Activated T-cell treated with anti-CD3 and anti-CD28 coated beads, Interleukin-2, amount 50 U/mL, for 4 hours (primary cell): ENCODE measurements around the gene ANKRD18A. TPM values are rescaled to one million over a fixed set of nuclear protein-coding genes. Genes with fewer than 3 reads are reported as not detected.
A peak's percentile ranks its signal among the peaks of the same experiment; 100 is the strongest.
"Not testable (repeated sequence)": the region's sequence is repeated elsewhere in the genome, so short reads cannot be mapped to it uniquely, and the experiment has no call there.

Source experiments
- ATAC-seq, 2 donors: fragments of 200-7000 bp; cut with Tn5 transposase; one replicate each; pipeline ENCODE4 v1.10.0; 2021
- DNase-seq: peaks from one replicate; pipeline ENCODE4 v3.0.0-alpha.2; 2020
- H3K27me3 Mint-ChIP-seq: one replicate; pipeline ENCODE4 v1.8.0; 2021; ENCODE audit warnings: low read depth, mixed read lengths
- H3K36me3 Mint-ChIP-seq: one replicate; pipeline ENCODE4 v1.8.0; 2022; ENCODE audit warnings: mixed read lengths; ENCODE audit not compliant: insufficient read depth
- H3K4me1 Mint-ChIP-seq: one replicate; pipeline ENCODE4 v1.8.0; 2021; ENCODE audit warnings: low read depth, mixed read lengths
- H3K4me3 Mint-ChIP-seq: one replicate; pipeline ENCODE4 v1.8.0; 2021; ENCODE audit warnings: mild to moderate bottlenecking, moderate library complexity, mixed read lengths
- H3K9me3 Mint-ChIP-seq: one replicate; pipeline ENCODE4 v1.8.0; 2021; ENCODE audit warnings: mixed read lengths
- total RNA-seq, 3 donors: library from RNA; stranded (reverse); gene quantifications; one replicate each; pipeline ENCODE4 v1.2.1, GENCODE V29; 2021

ANKRD18A gene
- total RNA-seq, 3 donors from 2014 or later = 2.1 to 5.4 (median 5.3) TPM

- no peak overlapping the region for H3K4me3 Mint-ChIP-seq
- no peaks in the 10 kb centered on the region for H3K9me3 Mint-ChIP-seq
- DNase-seq (no peak), ATAC-seq (no peak)
- no peaks in the 10 kb centered on the region for H3K4me1 Mint-ChIP-seq
- no peaks in the 10 kb centered on the region for H3K36me3 Mint-ChIP-seq
- H3K27me3 Mint-ChIP-seq = peaks cover 3% of the 10 kb centered on the region
Measured at GRCh38 chr9:38641985-38642864, 21.8 kb upstream of the ANKRD18A start.

DNA sequence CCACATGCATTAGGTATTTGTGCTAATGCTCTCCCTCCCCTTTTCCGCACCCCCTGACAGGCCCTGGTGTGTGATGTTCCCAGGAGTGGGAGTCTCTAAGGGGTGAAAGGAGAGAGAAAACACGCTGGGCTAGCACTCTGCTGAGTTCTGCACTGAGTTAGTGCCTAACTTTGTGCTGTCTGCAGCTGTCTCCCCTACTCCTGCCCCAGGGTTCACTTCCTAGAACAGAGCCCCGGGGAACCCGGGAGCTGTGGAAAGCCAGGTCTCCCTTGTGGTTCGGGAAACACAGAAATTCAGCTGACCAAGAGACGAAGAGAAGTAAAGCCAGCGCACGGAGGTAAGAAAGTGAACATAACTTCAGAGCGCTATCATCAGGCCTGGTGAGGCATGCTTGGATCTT is 20.7 kb upstream of the ANKRD18A start:
- Mint-ChIP-seq H3K36me3 (no peaks in the 10 kb centered on the region), H3K4me1 (no peaks in the 10 kb centered on the region), H3K4me3 (no peak overlapping the region), H3K27me3 (peaks cover 6% of the 10 kb centered on the region), H3K9me3 (no peaks in the 10 kb centered on the region)
- DNase-seq = no peak
- ATAC-seq = no peak

DNA sequence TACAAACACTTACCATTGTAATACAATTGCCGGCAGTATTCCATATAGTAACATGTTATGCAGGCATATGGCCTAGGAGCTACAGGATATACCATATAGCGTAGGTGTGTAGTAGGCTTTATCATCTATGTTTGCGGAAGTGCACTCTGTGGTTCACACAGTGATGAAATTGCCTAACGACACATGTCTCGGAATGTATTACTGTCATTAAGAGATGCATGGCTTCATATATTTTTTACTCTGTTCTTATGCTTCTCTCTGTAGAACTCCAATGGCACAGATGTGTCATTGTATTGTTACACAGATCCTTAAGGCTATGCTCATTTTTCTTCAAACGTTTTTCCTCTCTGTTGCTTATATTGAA is 19.2 kb upstream of the ANKRD18A start:
- H3K4me3 Mint-ChIP-seq = no peak overlapping the region
- no peak for ATAC-seq
- H3K27me3 Mint-ChIP-seq = peaks cover 7% of the 10 kb centered on the region
- no peak for DNase-seq
- no peaks in the 10 kb centered on the region for H3K36me3 Mint-ChIP-seq
- H3K9me3 Mint-ChIP-seq = no peaks in the 10 kb centered on the region
- no peaks in the 10 kb centered on the region for H3K4me1 Mint-ChIP-seq

- no peak overlapping the region for H3K4me3 Mint-ChIP-seq
- H3K27me3 Mint-ChIP-seq = peaks cover 7% of the 10 kb centered on the region
- no peak for DNase-seq
- no peaks in the 10 kb centered on the region for H3K4me1 Mint-ChIP-seq
- H3K36me3 Mint-ChIP-seq = no peaks in the 10 kb centered on the region
- no peak for ATAC-seq
- no peaks in the 10 kb centered on the region for H3K9me3 Mint-ChIP-seq
Measured at GRCh38 chr9:38638881-38639576, 18.6 kb upstream of the ANKRD18A start.

- peaks cover 3% of the 10 kb centered on the region for H3K27me3 Mint-ChIP-seq
- DNase-seq (no peak), ATAC-seq (no peak)
- no peaks in the 10 kb centered on the region for H3K4me1 Mint-ChIP-seq
- no peaks in the 10 kb centered on the region for H3K9me3 Mint-ChIP-seq
- no peaks in the 10 kb centered on the region for H3K36me3 Mint-ChIP-seq
- H3K4me3 Mint-ChIP-seq = no peak overlapping the region
Measured at GRCh38 chr9:38634315-38634714, 13.9 kb upstream of the ANKRD18A start.

DNA sequence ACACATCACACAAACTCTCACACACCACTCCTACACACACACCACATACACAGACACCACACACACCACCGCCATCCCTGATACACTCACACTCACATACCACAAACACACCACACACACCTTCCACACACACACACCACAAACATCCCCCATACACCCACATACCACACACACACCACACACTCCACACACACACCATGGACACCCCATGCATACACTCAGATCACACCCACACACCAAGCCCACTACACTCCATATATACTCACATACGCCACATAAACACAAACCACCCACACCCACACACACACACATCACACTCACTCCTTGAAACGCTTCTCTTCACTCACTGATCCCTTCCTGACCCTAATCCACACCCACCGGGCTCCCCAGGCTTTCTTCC is 9.1 kb upstream of the ANKRD18A start:
- Mint-ChIP-seq H3K9me3 (no peaks in the 10 kb centered on the region), H3K27me3 (peaks cover 4% of the 10 kb centered on the region), H3K36me3 (peaks cover 2% of the 10 kb centered on the region), H3K4me3 (no peak overlapping the region), H3K4me1 (peaks cover 9% of the 10 kb centered on the region)
- DNase-seq (no peak), ATAC-seq (no peak)

GRCh38 chr9:38626006-38626405 is 5.6 kb upstream of the ANKRD18A start:
- peaks cover 20% of the 10 kb centered on the region for H3K4me1 Mint-ChIP-seq
- no peak overlapping the region for H3K4me3 Mint-ChIP-seq
- ATAC-seq (no peak), DNase-seq (no peak)
- H3K27me3 Mint-ChIP-seq = peaks cover 17% of the 10 kb centered on the region
- H3K9me3 Mint-ChIP-seq = no peaks in the 10 kb centered on the region
- peaks cover 3% of the 10 kb centered on the region for H3K36me3 Mint-ChIP-seq

- peaks cover 26% of the 10 kb centered on the region for H3K4me1 Mint-ChIP-seq
- peaks cover 24% of the 10 kb centered on the region for H3K27me3 Mint-ChIP-seq
- ATAC-seq (no peak), DNase-seq (no peak)
- H3K4me3 Mint-ChIP-seq = peak overlapping the region; percentile 79
- peaks cover 3% of the 10 kb centered on the region for H3K36me3 Mint-ChIP-seq
- no peaks in the 10 kb centered on the region for H3K9me3 Mint-ChIP-seq
Measured at GRCh38 chr9:38622951-38623350, 2.6 kb upstream of the ANKRD18A start.

DNA sequence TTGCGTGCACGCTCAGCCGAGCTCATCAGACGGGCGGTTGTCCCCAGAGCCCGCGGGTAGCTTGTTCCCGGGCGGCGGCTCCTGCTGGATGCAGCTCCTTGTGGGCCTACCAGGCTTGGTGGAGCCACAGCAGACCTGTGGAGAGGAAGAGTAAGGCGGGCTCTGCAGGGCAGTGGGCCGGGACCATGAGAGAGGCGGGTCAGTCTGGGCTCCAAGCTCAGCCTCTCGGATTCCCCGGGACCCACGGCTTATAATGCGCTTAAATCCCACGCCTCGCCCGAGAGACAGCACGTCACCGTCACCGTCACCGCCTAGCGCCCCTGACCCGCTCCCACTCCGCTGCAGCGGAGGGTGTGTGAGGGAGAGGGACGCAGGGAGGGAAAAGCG is 1.9 kb upstream of the ANKRD18A start:
- H3K4me3 Mint-ChIP-seq = peak overlapping the region; percentile 79
- peaks cover 24% of the 10 kb centered on the region for H3K27me3 Mint-ChIP-seq
- H3K36me3 Mint-ChIP-seq = peaks cover 3% of the 10 kb centered on the region
- no peak for ATAC-seq
- no peaks in the 10 kb centered on the region for H3K9me3 Mint-ChIP-seq
- peaks cover 23% of the 10 kb centered on the region for H3K4me1 Mint-ChIP-seq
- no peak for DNase-seq

DNA sequence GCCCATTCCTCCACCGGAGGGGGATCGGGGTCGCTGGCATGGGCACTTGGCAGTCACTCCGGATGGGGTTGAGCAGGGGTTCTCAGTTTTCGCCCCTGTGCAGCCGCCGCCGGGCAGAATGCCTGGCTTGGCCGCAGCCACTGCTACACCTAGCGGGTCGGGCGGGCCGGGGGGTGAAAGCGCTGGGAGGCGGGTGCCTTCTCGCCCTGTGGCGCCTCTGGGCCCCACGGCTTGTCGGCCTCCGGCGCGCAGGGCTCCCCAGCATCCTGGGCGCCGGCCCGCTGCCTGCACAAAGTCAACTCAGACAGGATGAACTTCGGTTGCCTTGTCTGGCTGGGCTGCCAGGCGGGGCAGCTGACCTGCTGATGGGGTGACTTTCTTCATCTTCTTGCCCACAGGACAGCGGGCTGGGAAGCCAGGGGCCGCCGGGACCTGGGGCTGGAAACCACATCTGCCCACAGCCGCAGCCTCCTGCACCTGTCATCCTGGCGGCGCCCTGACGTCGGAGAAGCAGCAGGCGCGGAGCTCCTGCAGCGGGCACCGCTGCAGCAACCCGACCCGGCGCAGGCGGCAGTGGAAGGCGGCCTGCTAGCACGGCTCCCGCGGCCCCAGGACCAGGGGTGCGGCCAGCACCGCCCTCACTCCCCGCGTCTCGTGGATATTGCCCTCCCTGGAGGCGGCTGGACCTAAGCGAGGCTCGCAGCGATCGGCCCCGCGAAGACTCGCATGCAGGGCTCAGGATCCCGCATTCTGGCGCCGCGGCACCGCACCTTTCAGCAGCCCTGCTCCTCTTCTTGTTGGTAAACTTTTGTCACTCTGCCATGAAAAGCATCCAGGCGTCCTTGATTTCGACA is 1.3 kb upstream of the ANKRD18A start:
- Mint-ChIP-seq H3K27me3 (peaks cover 22% of the 10 kb centered on the region), H3K9me3 (no peaks in the 10 kb centered on the region), H3K4me1 (peaks cover 19% of the 10 kb centered on the region), H3K36me3 (peaks cover 3% of the 10 kb centered on the region), H3K4me3 (peak overlapping the region; percentile 87)
- DNase-seq = peak; percentile 30
- peak; percentile 42 to 43 for ATAC-seq

GRCh38 chr9:38619556-38620447 is 594 bp downstream of the ANKRD18A start:
- peak in 1 of 2 donors; percentile 11 for ATAC-seq

DNA sequence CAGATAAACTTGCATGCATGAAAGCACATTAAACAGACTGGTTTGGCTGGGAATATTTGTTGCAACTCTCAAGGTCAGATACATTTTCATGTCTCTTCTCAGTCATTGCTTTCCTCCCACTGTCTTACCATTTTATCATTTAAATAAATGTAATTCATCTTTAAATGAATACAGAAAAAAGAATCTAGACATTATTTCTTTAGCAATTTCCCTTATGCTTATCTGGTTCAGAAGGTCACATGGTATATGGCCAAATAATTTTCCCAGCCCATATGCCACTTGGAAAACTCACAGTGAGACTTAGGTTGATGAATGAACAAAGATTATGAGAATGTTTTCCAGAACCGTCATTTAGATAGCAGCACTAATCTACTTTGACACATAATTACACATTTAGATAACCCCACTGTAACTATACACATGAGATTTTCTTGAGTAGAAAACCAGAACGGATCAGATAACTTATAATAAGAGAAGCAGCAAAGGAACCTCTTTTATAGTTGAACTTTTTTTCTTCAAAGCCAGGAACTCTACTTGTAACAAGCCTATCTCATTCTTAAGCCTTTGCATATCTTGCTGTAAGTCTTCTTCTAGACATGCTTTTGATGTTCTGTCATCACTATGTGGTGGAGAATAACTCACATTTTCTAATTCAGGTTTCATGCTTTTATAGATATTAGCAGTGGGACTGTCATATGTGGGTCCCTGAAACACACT is 22.2 kb downstream of the ANKRD18A start:
- not testable (repeated sequence) for H3K4me3 Mint-ChIP-seq

More at GRCh38 chr9:38619556-38620447, 594 bp downstream of the ANKRD18A start:
- Mint-ChIP-seq H3K4me1 (peaks cover 16% of the 10 kb centered on the region), H3K27me3 (peaks cover 22% of the 10 kb centered on the region), H3K9me3 (no peaks in the 10 kb centered on the region), H3K4me3 (peak overlapping the region; percentile 87), H3K36me3 (peaks cover 3% of the 10 kb centered on the region)
- peak; percentile 12 for DNase-seq

DNA sequence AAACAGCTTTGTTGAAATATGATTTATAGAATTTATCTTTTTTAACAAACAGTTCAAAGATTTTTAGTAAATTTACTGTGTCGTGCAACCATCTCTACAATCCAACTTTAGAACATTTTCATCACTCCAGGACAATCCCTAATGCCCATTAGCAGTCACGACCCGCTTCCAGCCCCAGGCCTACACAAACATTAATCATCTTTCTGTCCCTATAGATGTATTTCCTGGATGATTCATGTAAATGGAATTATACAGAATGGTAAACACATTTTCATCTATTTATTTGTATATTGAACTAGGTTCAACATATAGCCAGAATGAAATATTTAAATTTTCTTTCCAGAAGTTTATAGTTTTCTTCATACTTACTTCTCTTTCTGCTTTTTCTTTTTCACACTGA is 25.3 kb downstream of the ANKRD18A start:
- H3K4me1 Mint-ChIP-seq, DNase-seq, ATAC-seq, H3K4me3 Mint-ChIP-seq, H3K27me3 Mint-ChIP-seq, H3K9me3 Mint-ChIP-seq: not testable (repeated sequence)
- H3K36me3 Mint-ChIP-seq = peaks cover 12% of the 10 kb centered on the region

More for the DNA sequence above, 22.2 kb downstream of the ANKRD18A start:
- peaks cover 14% of the 10 kb centered on the region for H3K36me3 Mint-ChIP-seq
- not testable (repeated sequence) for DNase-seq, H3K27me3 Mint-ChIP-seq, H3K4me1 Mint-ChIP-seq, H3K9me3 Mint-ChIP-seq, ATAC-seq
